AG04449 (cell line): ENCODE data around the gene KIT.

Experiments
- CTCF ChIA-PET: fragments of 350-600 bp; formaldehyde crosslinking; extraction: SDS; loops from one replicate; lab custom pipeline; 2021; ENCODE audit warnings: antibody characterized with exemption; lab: Yijun Ruan, JAX
- POLR2A ChIA-PET: fragments of 400-600, 350-600 bp; formaldehyde crosslinking; extraction: SDS; loops from one replicate; lab custom pipeline; 2020; ENCODE audit warnings: antibody characterized with exemption, inconsistent platforms; lab: Yijun Ruan, JAX
- DNase-seq: peaks from one replicate; pipeline ENCODE4 v3.0.0-alpha.2; 2010; ENCODE audit warnings: low read depth, low spot score
- H3K4me3 ChIP-seq: 2 replicates; pipeline ENCODE4 v1.5.1; 2011; ENCODE audit warnings: low read depth, mild to moderate bottlenecking, control low read depth, low read length
- CTCF ChIP-seq: IDR thresholded peaks from one replicate; pipeline ENCODE4 v1.5.1; 2011; ENCODE audit warnings: mild to moderate bottlenecking, moderate library complexity, low read length, control low read depth, inconsistent platforms; ENCODE audit not compliant: insufficient read depth; ENCODE audit errors: missing control alignments

KIT gene

GRCh38 chr4:54645830-54646229 is 11.9 kb upstream of the KIT start:
- CTCF ChIA-PET = no interaction called here
- TF ChIP-seq CTCF = no peak

GRCh38 chr4:54647070-54647469 is 10.7 kb upstream of the KIT start:
- no peak overlapping the region for H3K4me3 ChIP-seq
- no peak for DNase-seq
- ChIA-PET POLR2A (no interaction called here), CTCF (no interaction called here)
- no peak for TF ChIP-seq CTCF

More at GRCh38 chr4:54645830-54646229, 11.9 kb upstream of the KIT start:
- POLR2A ChIA-PET = no interaction called here
- H3K4me3 ChIP-seq = no peak overlapping the region
- no peak for DNase-seq

- CTCF ChIA-PET = no interaction called here
- TF ChIP-seq CTCF = no peak
- POLR2A ChIA-PET = no interaction called here
These were observed 6.7 kb upstream of the KIT start for GRCh38 chr4:54651050-54651449.

GRCh38 chr4:54654753-54655152 is 3.0 kb upstream of the KIT start:
- ChIA-PET POLR2A (no interaction called here), CTCF (no interaction called here)
- H3K4me3 ChIP-seq = no peak overlapping the region
- no peak for TF ChIP-seq CTCF
- no peak for DNase-seq

More at GRCh38 chr4:54651050-54651449, 6.7 kb upstream of the KIT start:
- DNase-seq = no peak
- no peak overlapping the region for H3K4me3 ChIP-seq

GRCh38 chr4:54657185-54657550 is 589 bp upstream of the KIT start:
- CTCF ChIA-PET = interaction anchor here (0.9 to 1.6 kb wide), 3 partner anchors 217 to 314 kb away, joined by 3 to 6 read pairs (median 5); no protein-coding TSS in a partner anchor
- POLR2A ChIA-PET = no interaction called here
- H3K4me3 ChIP-seq = peak overlapping the region; percentile 75
- DNase-seq = no peak
- no peak for TF ChIP-seq CTCF

- peak overlapping the region; percentile 75 for H3K4me3 ChIP-seq
- CTCF ChIA-PET = interaction anchor here (0.7 to 6.0 kb wide), 3 partner anchors 91 to 304 kb away, joined by 3 to 44 read pairs (median 8); no protein-coding TSS in a partner anchor
- no peak for DNase-seq
- peak; percentile 47 for TF ChIP-seq CTCF
- POLR2A ChIA-PET = interaction anchor here (0.8 kb wide), 1 partner anchor 29 kb away, joined by 4 read pairs; no protein-coding TSS in a partner anchor
These were observed 716 bp downstream of the KIT start for GRCh38 chr4:54658252-54659093.
